H9 (cell line): ENCODE measurements around the gene CDC45. TPM values are rescaled to one million over a fixed set of nuclear protein-coding genes. Genes with fewer than 3 reads are reported as not detected.
A peak's percentile ranks its signal among the peaks of the same experiment; 100 is the strongest.
"Not testable (repeated sequence)": the region's sequence is repeated elsewhere in the genome, so short reads cannot be mapped to it uniquely, and the experiment has no call there.

ENCODE experiments used
- DNase-seq: peaks from one replicate; pipeline ENCODE4 v3.0.0-alpha.2; 2017
- H2AFZ ChIP-seq: one replicate; pipeline ENCODE4 v1.6.1; 2013; ENCODE audit warnings: mild to moderate bottlenecking, low read length, control low read depth, moderate library complexity
- H2AK5ac ChIP-seq: 2 replicates; pipeline ENCODE4 v1.6.1; 2013; ENCODE audit warnings: low read length, control low read depth, mixed read lengths; ENCODE audit not compliant: insufficient read length
- H2BK120ac ChIP-seq: one replicate; pipeline ENCODE4 v1.6.1; 2013; ENCODE audit warnings: low read depth, mild to moderate bottlenecking, low read length, control low read depth, inconsistent platforms; ENCODE audit not compliant: poor library complexity, severe bottlenecking
- H2BK12ac ChIP-seq: 2 replicates; pipeline ENCODE4 v1.6.1; 2013; ENCODE audit warnings: low read length, control low read depth, mixed read lengths, low read depth; ENCODE audit not compliant: insufficient read length
- H2BK15ac ChIP-seq: 2 replicates; pipeline ENCODE4 v1.6.1; 2013; ENCODE audit warnings: low read depth, low read length, control low read depth
- H2BK20ac ChIP-seq: one replicate; pipeline ENCODE4 v1.6.1; 2013; ENCODE audit warnings: low read depth, mild to moderate bottlenecking, low read length, control low read depth, inconsistent platforms; ENCODE audit not compliant: poor library complexity, severe bottlenecking
- H2BK5ac ChIP-seq: 2 replicates; pipeline ENCODE4 v1.6.1; 2013; ENCODE audit warnings: low read length, control low read depth, mixed read lengths; ENCODE audit not compliant: insufficient read length
- H3K14ac ChIP-seq: 2 replicates; pipeline ENCODE4 v1.6.1; 2013; ENCODE audit warnings: low read length, control low read depth; ENCODE audit not compliant: insufficient read depth
- H3K18ac ChIP-seq: 2 replicates; pipeline ENCODE4 v1.6.1; 2013; ENCODE audit warnings: low read depth, mild to moderate bottlenecking, mixed read lengths, low read length, control low read depth; ENCODE audit not compliant: insufficient read length
- H3K23ac ChIP-seq: 2 replicates; pipeline ENCODE4 v1.6.1; 2013; ENCODE audit warnings: low read length, control low read depth, mixed read lengths, low read depth; ENCODE audit not compliant: insufficient read length
- H3K23me2 ChIP-seq: 2 replicates; pipeline ENCODE4 v1.6.1; 2013; ENCODE audit warnings: low read depth, mild to moderate bottlenecking, mixed read lengths, low read length, control low read depth; ENCODE audit not compliant: insufficient read length, poor library complexity, severe bottlenecking
- H3K27ac ChIP-seq: 2 replicates; pipeline ENCODE4 v1.5.1; 2013; ENCODE audit warnings: low read length, control low read depth, mixed read lengths, low read depth; ENCODE audit not compliant: insufficient read length
- H3K27me3 ChIP-seq: 2 replicates; pipeline ENCODE4 v1.6.1; 2013; ENCODE audit warnings: low read length, control low read depth, inconsistent platforms; ENCODE audit not compliant: insufficient read depth
- H3K4ac ChIP-seq: 2 replicates; pipeline ENCODE4 v1.6.1; 2013; ENCODE audit warnings: low read depth, mild to moderate bottlenecking, control low read depth, inconsistent platforms, low read length, moderate library complexity
- H3K4me1 ChIP-seq: 2 replicates; pipeline ENCODE4 v1.6.1; 2013; ENCODE audit warnings: low read length, control low read depth, inconsistent platforms; ENCODE audit not compliant: insufficient read depth
- H3K4me2 ChIP-seq: 2 replicates; pipeline ENCODE4 v1.6.1; 2013; ENCODE audit warnings: low read length, control low read depth, mixed read lengths; ENCODE audit not compliant: insufficient read length, insufficient read depth
- H3K56ac ChIP-seq: 2 replicates; pipeline ENCODE4 v1.6.1; 2013; ENCODE audit warnings: low read depth, mild to moderate bottlenecking, mixed read lengths, low read length, control low read depth; ENCODE audit not compliant: insufficient read length
- H3K79me1 ChIP-seq: 2 replicates; pipeline ENCODE4 v1.6.1; 2013; ENCODE audit warnings: low read depth, mild to moderate bottlenecking, moderate library complexity, low read length, control low read depth, inconsistent platforms; ENCODE audit not compliant: insufficient read depth, poor library complexity, severe bottlenecking
- H3K79me2 ChIP-seq: 2 replicates; pipeline ENCODE4 v1.6.1; 2013; ENCODE audit warnings: low read length, control low read depth, inconsistent platforms; ENCODE audit not compliant: insufficient read depth
- H3K9ac ChIP-seq: 2 replicates; pipeline ENCODE4 v1.6.1; 2013; ENCODE audit warnings: low read length, control low read depth, mixed read lengths; ENCODE audit not compliant: insufficient read length; ENCODE audit errors: extremely low read depth
- H3K9me3 ChIP-seq: one replicate; pipeline ENCODE4 v1.6.1; 2013; ENCODE audit warnings: low read depth, low read length, inconsistent platforms; ENCODE audit not compliant: control insufficient read depth
- H3T11ph ChIP-seq: one replicate; pipeline ENCODE4 v1.6.1; 2013; ENCODE audit warnings: mild to moderate bottlenecking, low read length, control low read depth, inconsistent platforms
- H4K20me1 ChIP-seq: one replicate; pipeline ENCODE4 v1.6.1; 2013; ENCODE audit not compliant: control insufficient read depth, insufficient read length, insufficient read depth
- H4K5ac ChIP-seq: 2 replicates; pipeline ENCODE4 v1.6.1; 2013; ENCODE audit warnings: low read depth, mild to moderate bottlenecking, mixed read lengths, low read length, control low read depth; ENCODE audit not compliant: insufficient read length
- H4K8ac ChIP-seq: replicated peaks from 2 replicates; pipeline ENCODE4 v1.6.1; 2013; ENCODE audit warnings: low read length, control low read depth, mixed read lengths, low read depth; ENCODE audit not compliant: insufficient read length
- H4K91ac ChIP-seq: 2 replicates; pipeline ENCODE4 v1.6.1; 2013; ENCODE audit warnings: low read depth, mild to moderate bottlenecking, moderate library complexity, mixed read lengths, low read length, control low read depth; ENCODE audit not compliant: insufficient read length
- H3K27ac Mint-ChIP-seq, 3 experiments: 2 replicates in 2 of 3; 3 replicates in 1 of 3; pipeline ENCODE4 v1.8.0; 2020 to 2021; ENCODE audit warnings: mixed read lengths in 3 of 3, mild to moderate bottlenecking in 1 of 3, moderate library complexity in 1 of 3
- H3K27me3 Mint-ChIP-seq: 2 replicates; pipeline ENCODE4 v1.8.0; 2021; ENCODE audit warnings: low read depth, mild to moderate bottlenecking, moderate library complexity, mixed read lengths
- H3K36me3 Mint-ChIP-seq, 3 experiments: 2 replicates in 2 of 3; 3 replicates in 1 of 3; pipeline ENCODE4 v1.8.0; 2020 to 2021; ENCODE audit warnings: low read depth in 3 of 3, mixed read lengths in 3 of 3; ENCODE audit not compliant: insufficient read depth in 1 of 3
- H3K4me1 Mint-ChIP-seq, 2 experiments: 2 replicates each; pipeline ENCODE4 v1.8.0; 2020; ENCODE audit warnings: mixed read lengths in 2 of 2
- H3K4me3 Mint-ChIP-seq, 2 experiments: 2 replicates in 1 of 2; 3 replicates in 1 of 2; pipeline ENCODE4 v1.8.0; 2020 to 2021; ENCODE audit warnings: mild to moderate bottlenecking in 2 of 2, mixed read lengths in 2 of 2, moderate library complexity in 1 of 2
- H3K9me3 Mint-ChIP-seq, 2 experiments: 2 replicates in 1 of 2; 3 replicates in 1 of 2; pipeline ENCODE4 v1.8.0; 2020; ENCODE audit warnings: mild to moderate bottlenecking in 2 of 2, mixed read lengths in 2 of 2, moderate library complexity in 1 of 2
- CTCF ChIP-seq: fragments of 200-600 bp; sonication (generic); conservative IDR thresholded peaks from 3 replicates; pipeline ENCODE4 v1.8.0; 2021; ENCODE audit warnings: antibody characterized with exemption, mild to moderate bottlenecking
- WGBS: extraction: QIAGEN DNeasy Blood & Tissue Kit; methylation state at CpG from one replicate; pipeline ENCODE4 v1.1.7; 2013; ENCODE audit warnings: missing lambda C conversion rate, low lambda C conversion rate, mixed read lengths; ENCODE audit not compliant: insufficient read length; ENCODE audit errors: extremely low coverage; 5-methylcytosine and 5-hydroxymethylcytosine counted together
- total RNA-seq: library from RNA; stranded (reverse); gene quantifications from 2 replicates; pipeline ENCODE4 v1.2.1, GENCODE V29; 2021

The CDC45 gene
- total RNA-seq, 1 experiment from 2014 or later, result 35.7 TPM

DNA sequence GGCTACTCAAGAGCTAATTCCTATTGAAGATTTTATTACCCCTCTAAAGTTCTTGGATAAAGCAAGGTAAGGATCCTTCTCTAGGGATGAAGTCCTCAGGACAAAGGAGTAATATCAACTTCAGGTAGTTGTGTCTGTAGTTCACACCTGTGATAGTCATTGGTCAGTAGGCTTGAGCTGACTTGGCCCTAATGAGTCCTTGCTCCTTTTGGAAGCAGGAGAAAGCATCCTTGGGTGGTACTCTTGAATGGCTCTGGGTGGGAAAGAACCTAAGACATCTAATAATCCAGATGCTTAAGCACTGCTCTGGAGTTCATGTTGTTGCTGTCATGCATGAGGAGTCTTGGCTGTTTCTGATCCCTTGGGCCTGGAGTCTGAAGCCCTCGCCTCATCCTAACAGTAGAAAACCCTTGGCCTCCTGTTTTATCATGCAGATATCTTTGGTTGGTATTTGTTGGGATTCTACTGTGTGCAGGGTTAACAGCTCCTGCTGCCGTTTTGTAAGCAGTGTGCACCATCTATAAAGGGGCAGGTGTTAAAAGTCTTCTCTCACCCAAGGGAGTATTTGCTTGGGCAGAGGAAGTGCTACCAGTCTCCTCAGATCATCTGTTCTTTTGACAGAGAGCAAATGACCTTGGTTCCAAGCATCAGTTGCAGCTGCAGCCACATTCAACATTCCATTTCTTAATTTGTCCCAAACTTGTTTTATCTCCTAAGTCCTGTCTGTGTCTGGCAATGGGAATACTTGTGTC is 44.7 kb upstream of the CDC45 start:
- Histone ChIP-seq H2AK5ac (no peak overlapping the region), H2BK5ac (no peak overlapping the region), H2BK20ac (no peak overlapping the region), H2AFZ (no peak overlapping the region), H3K9ac (no peak overlapping the region), H2BK120ac (no peak overlapping the region), H3K18ac (no peak overlapping the region), H3K14ac (no peak overlapping the region), H4K91ac (no peak overlapping the region), H4K20me1 (no peaks in the 10 kb centered on the region), H2BK15ac (no peak overlapping the region), H3K56ac (no peak overlapping the region), H3K4ac (no peak overlapping the region), H3K79me1 (no peaks in the 10 kb centered on the region), H3K27ac (no peak overlapping the region), H3K4me1 (peaks cover 4% of the 10 kb centered on the region; the same call in 1 of the 2 replicates), H3K4me2 (no peak overlapping the region), H3T11ph (no peak overlapping the region), H4K8ac (no peak overlapping the region), H3K23ac (no peak overlapping the region), H4K5ac (no peak overlapping the region), H3K79me2 (peaks cover 9% of the 10 kb centered on the region; the same call in 1 of the 2 replicates), H3K23me2 (peaks cover 7% of the 10 kb centered on the region), H3K9me3 (no peaks in the 10 kb centered on the region), H2BK12ac (no peak overlapping the region), H3K27me3 (no peaks in the 10 kb centered on the region)
- peak overlapping the region in 1 of 3 experiments; percentile 35; a peak in 1 of 7 replicates for H3K27ac Mint-ChIP-seq
- no peak for TF ChIP-seq CTCF
- H3K4me1 Mint-ChIP-seq, result peaks cover 11 to 14% of the 10 kb centered on the region in 2 experiments
- no peaks in the 10 kb centered on the region for H3K9me3 Mint-ChIP-seq
- no CpG with 5 or more reads among the region's 2 CpGs for WGBS
- no peaks in the 10 kb centered on the region for H3K27me3 Mint-ChIP-seq
- H3K4me3 Mint-ChIP-seq, result no peak overlapping the region
- DNase-seq, result no peak
- peaks cover 2 to 13% (median 9%) of the 10 kb centered on the region in 3 experiments; a peak in 6 of 7 replicates for H3K36me3 Mint-ChIP-seq

- H4K20me1 ChIP-seq, H2BK15ac ChIP-seq, H4K91ac ChIP-seq, H3K27me3 Mint-ChIP-seq, H3K9ac ChIP-seq, H3T11ph ChIP-seq, H3K18ac ChIP-seq, H3K23me2 ChIP-seq, H3K56ac ChIP-seq, H2AFZ ChIP-seq, H3K4me1 Mint-ChIP-seq, H2BK120ac ChIP-seq, H3K4me3 Mint-ChIP-seq, H3K9me3 ChIP-seq, H3K79me1 ChIP-seq, H3K27ac ChIP-seq, H4K8ac ChIP-seq, H3K9me3 Mint-ChIP-seq, H3K23ac ChIP-seq, H3K79me2 ChIP-seq, H4K5ac ChIP-seq, H3K4me2 ChIP-seq, H3K4me1 ChIP-seq, H2BK5ac ChIP-seq, H3K4ac ChIP-seq, H3K27me3 ChIP-seq, H2BK20ac ChIP-seq, DNase-seq, H2BK12ac ChIP-seq, H2AK5ac ChIP-seq, H3K14ac ChIP-seq: not testable (repeated sequence)
- Mint-ChIP-seq H3K36me3 (peaks cover 5 to 18% (median 9%) of the 10 kb centered on the region in 3 experiments; a peak in 6 of 7 replicates), H3K27ac (peak overlapping the region in 2 of 3 experiments; percentile 18 to 84; a peak in 1 of 7 replicates)
- WGBS, result no CpG with 5 or more reads among the region's 9 CpGs
Measured at GRCh38 chr22:19436444-19437161, 43.1 kb upstream of the CDC45 start.
